ENCODE results near the gene IFT88.

IFT88 gene

GRCh38 chr13:20566468-20566897 lies 474 bp upstream of the IFT88 start:
- peak; percentile 90 for DNase-seq

- peak; percentile 45 for DNase-seq
Measured at GRCh38 chr13:20567881-20568528, 1.0 kb downstream of the IFT88 start.

- DNase-seq: no peak
Measured at GRCh38 chr13:20570517-20570916, 3.6 kb downstream of the IFT88 start.

DNA sequence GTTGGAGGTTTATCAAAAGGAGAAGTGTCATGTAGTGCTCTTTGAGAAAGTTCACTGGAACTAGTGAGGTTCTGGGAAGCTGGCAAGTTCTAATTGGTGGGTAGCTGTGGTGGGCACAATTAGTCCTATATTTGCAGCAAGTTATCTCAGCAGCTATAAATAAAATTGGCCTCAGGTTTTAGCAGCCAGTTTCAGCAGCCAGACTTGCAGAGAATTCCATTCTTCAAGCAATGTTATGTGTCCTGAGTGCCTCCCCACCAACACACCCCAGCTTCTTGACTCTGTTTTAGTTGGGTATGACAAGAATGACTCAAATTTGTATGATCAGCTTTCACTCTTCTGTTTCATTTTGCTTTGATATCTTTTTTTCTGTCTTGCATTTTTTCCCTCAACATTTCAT lies 4.7 kb downstream of the IFT88 start:
- no peak for DNase-seq

DNA sequence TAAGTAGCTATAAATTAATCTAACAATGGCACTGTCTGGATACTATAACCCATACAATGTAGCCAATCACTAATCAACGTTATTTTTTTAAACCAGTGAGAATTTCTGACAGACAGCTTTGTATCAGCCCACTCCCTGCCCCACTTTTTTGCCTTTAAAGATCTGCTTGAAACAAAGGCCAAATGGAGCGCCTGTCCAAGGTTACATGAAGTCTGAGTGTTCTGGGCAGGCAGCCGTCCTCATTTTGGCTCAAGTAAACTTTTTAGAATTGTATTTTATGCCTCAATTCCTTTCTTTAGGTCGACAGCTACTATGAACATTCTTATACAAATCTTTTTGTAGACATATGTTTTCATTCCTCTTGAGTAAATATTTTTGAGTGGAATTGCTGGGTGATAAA lies 6.2 kb downstream of the IFT88 start:
- DNase-seq: no peak

DNA sequence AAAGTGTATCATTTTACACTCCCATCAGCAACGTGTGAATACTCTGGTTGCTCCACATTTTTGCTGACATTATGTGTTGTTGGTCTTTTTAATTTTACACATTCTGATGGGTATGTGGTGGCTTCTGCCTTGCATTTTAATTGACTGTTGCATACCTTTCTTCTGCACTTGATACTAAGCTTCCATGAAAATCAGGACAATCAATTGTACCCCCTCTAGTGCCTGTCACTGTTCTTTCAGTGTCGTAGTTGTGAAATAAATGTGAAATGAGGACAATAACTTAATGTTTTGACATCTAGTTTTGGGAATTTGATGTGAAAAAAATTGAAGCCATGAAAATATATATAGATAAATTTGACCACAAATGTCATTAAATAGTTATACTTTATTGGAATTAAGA lies 6.7 kb downstream of the IFT88 start:
- DNase-seq: no peak

- no peak for DNase-seq
Measured at GRCh38 chr13:20579191-20579590, 12.2 kb downstream of the IFT88 start.

DNA sequence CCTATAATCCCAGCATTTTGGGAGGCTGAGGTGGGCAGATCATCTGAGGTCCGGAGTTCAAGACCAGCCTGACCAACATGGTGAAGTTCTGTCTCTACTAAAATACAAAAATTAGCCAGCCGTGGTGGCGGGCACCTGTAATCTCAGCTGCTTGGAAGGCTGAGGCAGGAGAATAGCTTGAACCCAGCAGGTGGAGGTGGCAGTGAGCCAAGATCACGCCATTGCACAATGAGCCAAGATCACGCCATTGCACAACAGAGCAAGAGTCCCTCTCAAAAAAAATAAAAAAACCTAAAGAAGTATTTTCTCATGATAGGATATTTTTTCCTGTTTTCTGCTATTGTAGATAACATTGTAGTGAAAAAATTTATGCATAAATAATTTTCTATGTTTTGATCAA lies 13.3 kb downstream of the IFT88 start:
- no peak for DNase-seq

- no peak for DNase-seq
Measured at GRCh38 chr13:20582026-20582425, 15.1 kb downstream of the IFT88 start.

DNA sequence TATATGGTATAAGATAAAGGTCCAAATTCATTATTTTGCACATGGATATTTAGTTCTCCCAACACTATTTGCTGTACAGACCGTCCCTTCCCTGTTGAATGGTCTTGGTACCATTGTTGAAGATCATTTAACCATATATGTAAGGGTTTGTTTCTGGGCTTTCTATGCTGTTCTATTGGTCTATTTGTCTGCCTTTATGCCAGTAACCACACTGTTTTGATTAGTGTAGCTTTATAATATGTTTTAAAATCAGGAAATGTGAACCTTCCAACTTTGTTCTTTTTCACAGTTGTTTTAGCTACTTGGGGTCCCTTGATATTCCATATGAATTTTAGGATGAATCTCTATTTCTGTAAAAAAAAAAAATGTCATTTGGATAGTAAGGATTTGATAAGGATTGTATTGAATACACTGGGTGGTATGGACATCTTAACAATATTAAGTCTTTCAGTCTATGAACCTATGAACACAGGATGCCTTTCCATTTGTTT lies 16.9 kb downstream of the IFT88 start:
- DNase-seq: no peak

DNA sequence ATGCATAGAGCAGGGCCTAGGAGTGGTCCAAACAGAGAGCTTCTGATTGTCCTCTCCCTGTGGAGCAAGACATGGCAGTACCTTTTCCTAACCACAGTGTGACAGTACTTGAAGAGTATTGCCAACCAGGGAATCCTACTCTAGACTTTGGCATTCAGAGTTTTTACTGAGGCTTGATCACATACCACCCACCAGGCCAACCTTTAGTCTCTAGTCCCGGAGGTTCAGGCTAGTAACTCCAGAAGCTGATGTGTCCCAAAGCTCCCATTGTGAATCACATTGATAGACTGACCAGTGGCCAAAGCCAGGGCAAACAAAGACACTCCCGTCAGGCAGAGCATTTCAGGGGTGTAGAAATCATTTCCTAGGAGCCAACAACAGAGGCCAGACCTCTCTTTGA lies 18.4 kb downstream of the IFT88 start:
- DNase-seq: no peak

- DNase-seq: no peak
Measured at GRCh38 chr13:20588529-20589110, 21.7 kb downstream of the IFT88 start.

- no peak for DNase-seq
Measured at GRCh38 chr13:20590561-20590960, 23.6 kb downstream of the IFT88 start.

DNA sequence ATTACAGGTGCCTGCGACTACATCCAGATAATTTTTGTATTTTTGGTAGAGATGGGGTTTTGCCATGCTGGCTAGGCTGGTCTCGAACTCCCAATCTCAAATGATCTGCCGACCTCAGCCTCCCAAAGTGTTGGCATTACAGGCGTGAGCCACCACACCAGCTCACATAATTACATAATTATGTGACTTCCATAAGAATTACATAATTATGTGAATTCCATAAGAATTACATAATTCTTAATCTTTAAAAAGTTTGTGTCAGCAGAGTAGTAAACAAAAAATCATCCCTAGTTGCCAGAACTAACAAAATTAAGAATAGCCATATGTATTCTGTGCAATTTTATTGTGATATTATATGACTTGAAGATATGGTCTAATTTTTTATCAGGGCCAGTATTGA lies 25.6 kb downstream of the IFT88 start:
- no peak for DNase-seq

DNA sequence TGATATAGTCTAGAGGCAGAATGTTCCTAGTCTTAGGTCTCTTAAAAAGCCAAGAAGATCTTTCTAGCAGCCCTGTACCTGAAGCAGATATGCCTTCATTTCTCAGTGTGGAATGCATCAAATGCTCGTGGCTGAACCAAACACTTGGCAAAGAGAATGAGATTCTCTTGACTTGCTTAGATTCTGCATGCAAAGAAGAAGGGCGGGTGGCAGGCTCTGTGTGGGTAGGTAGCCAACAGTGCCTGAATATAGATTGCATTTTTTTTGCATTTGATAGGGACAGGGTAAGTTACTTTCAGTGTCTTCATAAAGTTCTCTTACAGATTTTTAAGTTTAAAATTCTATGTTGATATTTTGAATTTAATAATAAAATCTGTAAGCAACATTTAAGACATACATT lies 27.3 kb downstream of the IFT88 start:
- no peak for DNase-seq

GRCh38 chr13:20607015-20607414 lies 40.1 kb downstream of the IFT88 start:
- DNase-seq: no peak

DNA sequence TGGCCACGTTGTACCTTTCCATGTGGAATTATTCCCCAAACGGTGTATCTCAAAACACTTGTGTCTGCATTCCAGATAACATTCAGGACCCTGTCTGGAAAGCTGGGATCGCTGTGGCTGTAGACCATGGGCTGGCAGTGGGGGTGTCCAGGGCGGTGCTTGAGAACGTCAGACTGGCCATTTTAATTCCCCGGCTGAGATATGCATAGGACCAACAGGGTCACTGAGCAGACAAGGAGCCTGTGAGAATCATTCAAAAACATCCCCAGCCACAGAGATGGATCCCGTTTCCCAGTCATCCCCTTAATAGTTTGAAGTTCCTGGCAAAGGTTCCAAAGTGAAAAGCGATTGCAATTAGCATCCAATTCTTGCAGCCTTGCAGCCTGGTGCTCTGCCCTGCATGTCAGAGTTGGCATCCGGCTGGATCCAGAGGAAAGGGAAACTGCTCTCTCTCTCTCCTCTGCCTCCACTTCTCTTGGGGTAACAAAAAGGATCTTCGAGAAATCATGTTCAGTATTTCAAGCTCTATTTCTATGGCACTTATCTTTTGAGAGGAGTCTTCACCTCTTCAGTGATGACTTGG lies 41.6 kb downstream of the IFT88 start:
- DNase-seq: no peak

DNA sequence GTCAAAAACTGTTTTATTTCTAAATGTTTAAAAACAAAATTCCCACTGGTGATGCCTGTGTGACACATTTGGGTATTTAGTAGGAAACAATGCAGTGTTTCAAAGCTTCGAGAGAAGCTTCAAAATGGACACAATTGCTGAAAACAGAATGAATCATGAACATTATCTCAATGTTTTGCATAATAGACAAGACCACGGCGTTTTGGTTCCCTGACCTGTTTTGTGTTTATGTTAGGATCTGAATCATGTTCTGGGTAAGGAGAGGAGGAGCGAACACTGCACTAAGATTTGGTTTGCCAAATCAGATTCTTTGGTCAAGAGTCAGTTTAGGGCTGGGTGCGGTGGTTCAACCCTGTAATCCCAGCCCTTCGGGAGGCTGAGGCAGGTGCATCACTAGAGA lies 42.2 kb downstream of the IFT88 start:
- no peak for DNase-seq

DNA sequence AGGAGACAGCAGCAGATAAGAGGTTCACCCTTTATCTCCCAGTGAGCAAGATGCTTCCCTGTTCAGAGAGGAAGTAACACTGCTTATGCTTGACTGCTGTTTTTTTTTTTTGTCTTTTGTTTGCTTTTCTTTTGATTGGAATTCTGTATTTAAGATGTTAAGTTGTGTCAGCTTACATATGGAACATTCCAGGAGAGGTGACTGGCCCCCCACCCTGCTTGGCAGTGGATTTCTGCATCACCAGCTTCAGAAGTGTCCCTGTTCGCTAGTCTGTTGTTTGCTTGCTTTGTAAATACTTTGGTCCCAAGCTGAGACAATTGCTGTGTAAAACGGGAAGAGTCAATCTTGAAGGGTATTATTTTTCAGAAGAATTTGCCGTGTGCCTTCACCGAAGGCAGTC lies 43.0 kb downstream of the IFT88 start:
- DNase-seq: no peak

DNA sequence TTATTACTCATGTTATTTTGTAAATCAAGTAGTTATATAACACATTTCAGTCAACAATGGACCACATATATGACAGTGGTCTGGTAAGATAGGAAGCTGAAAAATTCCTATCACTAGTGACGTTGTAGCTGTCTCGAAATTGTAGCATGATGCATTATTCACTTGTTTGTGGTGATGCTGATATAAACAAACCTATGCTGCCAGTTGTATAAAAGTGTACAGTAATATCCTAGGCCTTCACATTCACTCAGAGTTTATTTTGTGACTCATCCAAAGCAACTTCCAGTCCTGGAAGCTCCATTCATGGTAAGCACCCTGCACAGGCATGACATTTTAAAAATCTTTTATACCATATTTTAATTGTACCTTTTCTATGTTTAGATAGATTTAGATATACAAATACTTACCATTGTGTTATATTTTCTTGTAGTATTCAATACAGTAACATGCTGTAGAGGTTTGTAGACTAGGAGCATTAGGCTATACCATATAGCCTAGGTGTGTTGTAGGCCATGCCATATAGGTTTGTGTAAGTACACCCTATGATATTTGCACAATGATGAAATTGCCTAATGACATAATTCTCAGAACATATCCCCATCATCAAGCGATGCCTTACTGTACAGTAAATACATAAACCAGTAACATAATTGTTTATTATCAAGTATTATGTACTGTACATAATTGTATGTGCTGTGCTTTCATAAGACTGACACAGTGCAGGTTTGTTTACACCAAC lies 49.3 kb downstream of the IFT88 start:
- DNase-seq: no peak

GRCh38 chr13:20623000-20623399 lies 56.0 kb downstream of the IFT88 start:
- DNase-seq: no peak

GRCh38 chr13:20624213-20624612 lies 57.3 kb downstream of the IFT88 start:
- no peak for DNase-seq

DNA sequence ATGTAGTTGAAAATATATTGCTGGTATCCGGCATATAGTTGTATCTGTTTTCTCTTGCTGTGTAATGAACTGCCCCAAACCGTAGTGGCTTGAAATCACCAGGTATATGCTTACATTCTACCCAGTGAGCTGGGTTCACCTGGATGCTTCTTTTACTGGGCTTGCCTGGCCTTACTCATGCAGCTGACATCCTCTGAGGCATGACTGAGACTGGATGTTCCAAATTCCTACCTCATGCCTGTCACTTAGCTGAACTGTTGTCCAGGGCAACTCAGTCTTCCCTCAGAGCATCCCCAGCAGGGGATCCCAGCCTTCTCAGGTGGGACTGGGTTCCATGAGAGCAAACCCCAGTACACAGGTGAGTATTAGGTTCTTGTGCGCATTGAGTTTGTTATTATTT lies 66.8 kb downstream of the IFT88 start:
- DNase-seq: no peak

Measured in right kidney (tissue), 1 donor.